Neural cell (in vitro differentiated cells): Measurements from ENCODE around the gene L3MBTL4. TPM values are rescaled to one million over a fixed set of nuclear protein-coding genes. Genes with fewer than 3 reads are reported as not detected.

Experiments used
- H2AFZ ChIP-seq: fragments of 200-600, 300-800 bp; sonication (generic), shearing (Covaris generic); 2 replicates; pipeline ENCODE4 v1.6.0; 2014; ENCODE audit warnings: low read depth, mild to moderate bottlenecking, antibody characterized with exemption, low read length, moderate library complexity
- H3F3A ChIP-seq: fragments of 200-600 bp; shearing (Covaris generic); 2 replicates; pipeline ENCODE4 v1.6.1; 2016; ENCODE audit warnings: mild to moderate bottlenecking, moderate library complexity, mixed read lengths, antibody characterized with exemption, low read length; ENCODE audit not compliant: insufficient read depth, poor library complexity, severe bottlenecking
- H3K27ac ChIP-seq: fragments of 200-600, 300-800 bp; sonication (generic), shearing (Covaris generic); 2 replicates; pipeline ENCODE4 v1.5.1; 2014; ENCODE audit warnings: mild to moderate bottlenecking, low read length, moderate library complexity
- H3K27me3 ChIP-seq: fragments of 300-800, 200-600 bp; sonication (generic), shearing (Covaris generic); 2 replicates; pipeline ENCODE4 v1.6.0; 2014; ENCODE audit warnings: mild to moderate bottlenecking, low read depth, low read length, moderate library complexity; ENCODE audit not compliant: insufficient read depth
- H3K36me3 ChIP-seq: fragments of 300-800, 200-600 bp; sonication (generic), shearing (Covaris generic); 2 replicates; pipeline ENCODE4 v1.5.1; 2014; ENCODE audit warnings: mild to moderate bottlenecking, antibody characterized with exemption, low read length, moderate library complexity; ENCODE audit not compliant: insufficient read depth
- H3K4me2 ChIP-seq: fragments of 300-800, 200-600 bp; sonication (generic), shearing (Covaris generic); 2 replicates; pipeline ENCODE4 v1.6.0; 2014; ENCODE audit warnings: mild to moderate bottlenecking, low read length
- H3K4me3 ChIP-seq: fragments of 300-800, 200-600 bp; sonication (generic), shearing (Covaris generic); 2 replicates; pipeline ENCODE4 v1.5.1; 2014; ENCODE audit warnings: mild to moderate bottlenecking, low read length, moderate library complexity
- H3K79me2 ChIP-seq: fragments of 200-600 bp; shearing (Covaris generic); replicated peaks from 2 replicates; pipeline ENCODE4 v1.6.0; 2014; ENCODE audit warnings: mild to moderate bottlenecking, low read length, moderate library complexity; ENCODE audit not compliant: insufficient read depth
- H3K9ac ChIP-seq: fragments of 300-800, 200-600 bp; sonication (generic), shearing (Covaris generic); 2 replicates; pipeline ENCODE4 v1.6.1; 2016; ENCODE audit warnings: mild to moderate bottlenecking, low read length, mixed read lengths
- H3K9me2 ChIP-seq: fragments of 200-600 bp; shearing (Covaris generic); 2 replicates; pipeline ENCODE4 v1.6.1; 2016; ENCODE audit warnings: mild to moderate bottlenecking, low read length, mixed read lengths; ENCODE audit not compliant: insufficient read depth
- H3K9me3 ChIP-seq: fragments of 200-600, 300-800 bp; sonication (generic), shearing (Covaris generic); 2 replicates; pipeline ENCODE4 v1.6.1; 2016; ENCODE audit warnings: mild to moderate bottlenecking, mixed run types, low read length, moderate library complexity, mixed read lengths
- H4K20me1 ChIP-seq: fragments of 200-600 bp; shearing (Covaris generic); 2 replicates; pipeline ENCODE4 v1.6.1; 2016; ENCODE audit warnings: mild to moderate bottlenecking, mixed run types; ENCODE audit not compliant: insufficient read depth
- CTCF ChIP-seq: fragments of 450-650 bp; IDR thresholded peaks from 2 replicates; pipeline ENCODE4 v1.5.1; 2014; ENCODE audit warnings: antibody characterized with exemption, mild to moderate bottlenecking, moderate library complexity; ENCODE audit not compliant: poor library complexity, severe bottlenecking
- EP300 ChIP-seq: fragments of 450-650 bp; conservative IDR thresholded peaks from 2 replicates; pipeline ENCODE4 v1.6.1; 2014; ENCODE audit warnings: antibody characterized with exemption, mild to moderate bottlenecking, moderate library complexity; ENCODE audit not compliant: poor library complexity, severe bottlenecking
- EZH2 ChIP-seq: fragments of 200-600, 300-800 bp; shearing (Covaris generic), sonication (generic); IDR thresholded peaks from 2 replicates; pipeline ENCODE4 v1.6.1; 2014; ENCODE audit warnings: antibody characterized with exemption, low read length, borderline replicate concordance, mild to moderate bottlenecking; ENCODE audit not compliant: insufficient read depth, poor library complexity, severe bottlenecking
- MXI1 ChIP-seq: fragments of 450-650 bp; conservative IDR thresholded peaks from 2 replicates; pipeline ENCODE4 v1.6.1; 2014; ENCODE audit warnings: antibody characterized with exemption, mild to moderate bottlenecking; ENCODE audit not compliant: poor library complexity, severe bottlenecking
- POLR2AphosphoS5 ChIP-seq: IDR thresholded peaks from 2 replicates; pipeline ENCODE4 v1.6.1; 2012
- RAD21 ChIP-seq: fragments of 450-650 bp; conservative IDR thresholded peaks from 2 replicates; pipeline ENCODE4 v1.6.1; 2014; ENCODE audit warnings: antibody characterized with exemption, mild to moderate bottlenecking, moderate library complexity
- REST ChIP-seq: IDR thresholded peaks from 2 replicates; pipeline ENCODE4 v1.6.1; 2012; ENCODE audit warnings: borderline replicate concordance
- SMC3 ChIP-seq: fragments of 450-650 bp; conservative IDR thresholded peaks from 2 replicates; pipeline ENCODE4 v1.6.1; 2014; ENCODE audit warnings: antibody characterized with exemption, mild to moderate bottlenecking, moderate library complexity; ENCODE audit not compliant: poor library complexity
- TAF1 ChIP-seq: IDR thresholded peaks from 2 replicates; pipeline ENCODE4 v1.6.1; 2012; ENCODE audit warnings: low read depth
- polyA plus RNA-seq: library from polyadenylated mRNA; depleted of rRNA; stranded (reverse); fragments of >200 nt; gene quantifications from 2 replicates; pipeline ENCODE4 v1.2.3, GENCODE V29; 2014

Gene L3MBTL4
- polyA plus RNA-seq, 1 donor from 2014 or later = 0.90 TPM

- H3K4me3 ChIP-seq = no peak overlapping the region
- H3K27ac ChIP-seq = no peak overlapping the region
- no peaks in the 10 kb centered on the region for H3K27me3 ChIP-seq
- H4K20me1 ChIP-seq = no peaks in the 10 kb centered on the region
- TF ChIP-seq MXI1 (no peak), TAF1 (no peak), POLR2AphosphoS5 (no peak), RAD21 (no peak), REST (no peak), EZH2 (no peak), SMC3 (no peak), CTCF (no peak), EP300 (no peak)
- H3K9me2 ChIP-seq = no peaks in the 10 kb centered on the region
- no peak overlapping the region for H3K9ac ChIP-seq
- no peak overlapping the region for H3K4me2 ChIP-seq
- H3K79me2 ChIP-seq = no peaks in the 10 kb centered on the region
- H3K36me3 ChIP-seq = no peaks in the 10 kb centered on the region
- no peak overlapping the region for H2AFZ ChIP-seq
- no peaks in the 10 kb centered on the region for H3F3A ChIP-seq
- H3K9me3 ChIP-seq = no peaks in the 10 kb centered on the region
Observed at GRCh38 chr18:6158958-6159357, 255.8 kb downstream of the L3MBTL4 start.

- H3K4me2 ChIP-seq = no peak overlapping the region
- H2AFZ ChIP-seq = no peak overlapping the region
- H3K9ac ChIP-seq = no peak overlapping the region
- no peaks in the 10 kb centered on the region for H4K20me1 ChIP-seq
- no peaks in the 10 kb centered on the region for H3K9me3 ChIP-seq
- H3K27me3 ChIP-seq = no peaks in the 10 kb centered on the region
- no peaks in the 10 kb centered on the region for H3F3A ChIP-seq
- TF ChIP-seq EZH2 (no peak), SMC3 (no peak), RAD21 (no peak), EP300 (no peak), MXI1 (no peak), POLR2AphosphoS5 (no peak), TAF1 (no peak), REST (no peak), CTCF (no peak)
- no peaks in the 10 kb centered on the region for H3K79me2 ChIP-seq
- H3K27ac ChIP-seq = no peak overlapping the region
- H3K4me3 ChIP-seq = no peak overlapping the region
- no peaks in the 10 kb centered on the region for H3K36me3 ChIP-seq
- H3K9me2 ChIP-seq = no peaks in the 10 kb centered on the region
Observed at GRCh38 chr18:6156446-6156845, 258.3 kb downstream of the L3MBTL4 start.
